Mesendoderm (in vitro differentiated cells): ENCODE measurements around the gene SH3BP2.

ENCODE experiments used
- DNase-seq: peaks from one replicate; pipeline ENCODE4 v3.0.0; 2013
- H2AK5ac ChIP-seq: 2 replicates; pipeline ENCODE4 v1.6.1; 2013; ENCODE audit warnings: low read length, inconsistent platforms
- H2BK120ac ChIP-seq: 2 replicates; pipeline ENCODE4 v1.6.1; 2013; ENCODE audit warnings: low read depth, mild to moderate bottlenecking, low read length, moderate library complexity, mixed read lengths
- H2BK15ac ChIP-seq: replicated peaks from 2 replicates; pipeline ENCODE4 v1.6.1; 2013; ENCODE audit warnings: low read depth, mild to moderate bottlenecking, moderate library complexity
- H2BK5ac ChIP-seq: 2 replicates; pipeline ENCODE4 v1.6.1; 2013; ENCODE audit warnings: low read length, inconsistent platforms
- H3K18ac ChIP-seq: 2 replicates; pipeline ENCODE4 v1.6.1; 2013; ENCODE audit warnings: mild to moderate bottlenecking, low read length, mixed read lengths
- H3K23ac ChIP-seq: one replicate; pipeline ENCODE4 v1.6.1; 2013; ENCODE audit warnings: low read length
- H3K27ac ChIP-seq: 2 replicates; pipeline ENCODE4 v1.5.1; 2013; ENCODE audit warnings: low read depth, mild to moderate bottlenecking, inconsistent platforms, low read length, moderate library complexity
- H3K27me3 ChIP-seq: 2 replicates; pipeline ENCODE4 v1.6.1; 2013; ENCODE audit warnings: low read length, control low read depth, mild to moderate bottlenecking, inconsistent platforms; ENCODE audit not compliant: insufficient read depth, poor library complexity
- H3K36me3 ChIP-seq: 2 replicates; pipeline ENCODE4 v1.6.1; 2013; ENCODE audit warnings: low read length, inconsistent platforms; ENCODE audit not compliant: control insufficient read depth, insufficient read depth
- H3K4ac ChIP-seq: one replicate; pipeline ENCODE4 v1.6.1; 2013; ENCODE audit warnings: low read depth, mild to moderate bottlenecking, low read length, moderate library complexity
- H3K4me1 ChIP-seq: 2 replicates; pipeline ENCODE4 v1.6.1; 2013; ENCODE audit warnings: low read depth, low read length, inconsistent platforms; ENCODE audit not compliant: control insufficient read depth
- H3K4me2 ChIP-seq: 2 replicates; pipeline ENCODE4 v1.6.1; 2013; ENCODE audit warnings: low read length
- H3K4me3 ChIP-seq: 2 replicates; pipeline ENCODE4 v1.5.1; 2013; ENCODE audit warnings: mild to moderate bottlenecking, low read length
- H3K56ac ChIP-seq: one replicate; pipeline ENCODE4 v1.6.1; 2013; ENCODE audit warnings: low read length
- H3K79me1 ChIP-seq: 2 replicates; pipeline ENCODE4 v1.6.1; 2013; ENCODE audit warnings: low read length, inconsistent platforms
- H3K79me2 ChIP-seq: 2 replicates; pipeline ENCODE4 v1.6.1; 2013; ENCODE audit warnings: mild to moderate bottlenecking, low read length; ENCODE audit not compliant: control insufficient read depth, insufficient read depth
- H3K9ac ChIP-seq: 2 replicates; pipeline ENCODE4 v1.6.1; 2013; ENCODE audit warnings: low read length, inconsistent platforms
- H4K5ac ChIP-seq: one replicate; pipeline ENCODE4 v1.6.1; 2013; ENCODE audit warnings: low read length
- H4K8ac ChIP-seq: one replicate; pipeline ENCODE4 v1.6.1; 2013; ENCODE audit warnings: low read depth, mild to moderate bottlenecking, control low read depth, low read length, moderate library complexity
- WGBS: extraction: QIAGEN DNeasy Blood & Tissue Kit; methylation state at CpG from one replicate; pipeline ENCODE4 v1.1.7; 2013; ENCODE audit warnings: low lambda C conversion rate, missing lambda C conversion rate; ENCODE audit not compliant: insufficient coverage; ENCODE audit errors: extremely low coverage; 5-methylcytosine and 5-hydroxymethylcytosine counted together

Gene SH3BP2

DNA sequence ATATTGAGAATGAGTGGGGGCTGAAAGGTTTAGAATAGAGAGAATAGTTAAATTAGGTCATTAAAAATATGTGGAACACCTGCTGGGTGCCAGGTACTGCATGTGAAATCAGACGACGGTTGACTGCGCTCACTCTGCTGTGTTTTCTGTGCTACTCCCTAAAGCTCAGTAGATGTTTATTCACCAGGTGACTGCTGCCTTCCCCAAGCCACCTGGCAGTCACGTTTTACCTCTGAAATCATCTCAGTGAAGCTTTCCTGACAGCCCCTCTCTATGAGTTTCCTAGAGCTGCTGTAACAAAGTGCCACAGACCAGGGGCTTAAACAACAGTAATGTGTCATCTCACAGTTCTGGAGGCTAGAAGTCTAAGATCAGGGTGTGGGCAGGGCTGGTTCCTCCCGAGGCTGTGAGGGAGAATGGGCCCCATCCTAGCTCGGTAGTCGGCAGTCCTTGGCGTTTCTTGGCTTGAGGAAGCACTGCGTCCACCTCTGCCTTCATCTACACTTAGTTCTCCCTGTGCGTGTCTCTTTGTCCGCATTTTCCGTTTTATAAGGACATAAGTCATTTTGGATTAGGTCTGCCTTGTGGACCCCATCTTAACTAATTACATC lies 76.1 kb downstream of the SH3BP2 start:
- Histone ChIP-seq H3K4ac (no peak overlapping the region), H3K79me2 (peaks cover 63% of the 10 kb centered on the region), H3K27me3 (no peaks in the 10 kb centered on the region), H3K4me1 (peaks cover 30% of the 10 kb centered on the region), H4K5ac (no peak overlapping the region), H2BK15ac (no peak overlapping the region), H3K79me1 (peaks cover 21% of the 10 kb centered on the region), H3K18ac (peak overlapping the region; percentile 64), H4K8ac (no peak overlapping the region), H3K36me3 (no peaks in the 10 kb centered on the region), H3K4me2 (no peak overlapping the region), H2BK5ac (peak overlapping the region; percentile 39), H3K27ac (peak overlapping the region; percentile 84), H2BK120ac (no peak overlapping the region), H3K23ac (peak overlapping the region; percentile 48), H2AK5ac (peak overlapping the region; percentile 25), H3K9ac (peak overlapping the region; percentile 10), H3K4me3 (no peak overlapping the region), H3K56ac (peak overlapping the region; percentile 58)
- WGBS: no CpG with 5 or more reads among the region's 12 CpGs
- DNase-seq: no peak

DNA sequence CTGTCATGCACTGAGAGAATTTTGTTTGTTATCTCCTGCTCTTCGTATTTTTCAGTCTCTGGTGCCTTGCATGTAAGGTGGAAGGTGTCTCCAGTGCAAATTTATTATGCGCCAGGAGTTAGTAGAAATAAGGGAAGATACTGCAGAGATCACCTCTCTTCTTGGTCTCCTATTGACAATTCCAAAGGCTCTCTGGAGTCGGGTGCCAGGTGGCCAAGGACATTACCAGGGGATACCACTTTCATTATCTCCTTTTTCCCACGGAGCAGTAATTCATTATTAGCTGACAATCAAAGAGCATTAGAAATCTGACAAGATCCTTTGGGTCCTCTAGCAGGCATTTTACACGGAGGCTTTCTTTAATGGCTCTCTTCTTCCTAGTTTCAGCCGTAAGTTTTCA lies 76.8 kb downstream of the SH3BP2 start:
- Histone ChIP-seq H3K4me2 (no peak overlapping the region), H3K18ac (peak overlapping the region; percentile 5), H2BK5ac (no peak overlapping the region), H3K79me1 (peaks cover 19% of the 10 kb centered on the region), H2BK15ac (no peak overlapping the region), H3K4ac (no peak overlapping the region), H3K23ac (peak overlapping the region; percentile 48), H2AK5ac (no peak overlapping the region), H3K27ac (no peak overlapping the region), H3K36me3 (no peaks in the 10 kb centered on the region), H3K27me3 (no peaks in the 10 kb centered on the region), H3K4me3 (no peak overlapping the region), H4K8ac (no peak overlapping the region), H3K56ac (no peak overlapping the region), H3K9ac (peak overlapping the region; percentile 5), H3K79me2 (peaks cover 59% of the 10 kb centered on the region), H4K5ac (no peak overlapping the region), H2BK120ac (no peak overlapping the region), H3K4me1 (peaks cover 27% of the 10 kb centered on the region)
- DNase-seq: no peak
- no CpG with 5 or more reads among the region's 6 CpGs for WGBS

DNA sequence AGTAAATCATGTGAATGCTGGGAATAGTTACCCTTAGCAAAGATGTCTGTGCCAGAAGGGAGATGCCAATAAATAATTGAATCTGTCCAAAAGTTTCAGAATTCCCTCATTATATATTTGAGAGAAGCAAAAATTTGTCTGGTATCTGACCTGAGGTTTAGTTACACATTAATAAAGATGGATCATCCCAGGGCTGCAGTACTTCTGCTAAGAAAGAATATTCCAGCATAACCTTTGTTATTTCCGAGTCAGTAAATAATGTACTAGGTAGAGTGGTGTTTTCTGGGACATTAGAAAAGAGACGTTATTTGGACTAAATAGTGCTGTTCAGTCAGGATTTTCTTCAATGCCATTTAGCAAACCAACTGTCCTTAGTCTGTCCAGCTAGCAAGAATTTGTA lies 77.2 kb downstream of the SH3BP2 start:
- no peak overlapping the region for H3K27ac ChIP-seq

DNA sequence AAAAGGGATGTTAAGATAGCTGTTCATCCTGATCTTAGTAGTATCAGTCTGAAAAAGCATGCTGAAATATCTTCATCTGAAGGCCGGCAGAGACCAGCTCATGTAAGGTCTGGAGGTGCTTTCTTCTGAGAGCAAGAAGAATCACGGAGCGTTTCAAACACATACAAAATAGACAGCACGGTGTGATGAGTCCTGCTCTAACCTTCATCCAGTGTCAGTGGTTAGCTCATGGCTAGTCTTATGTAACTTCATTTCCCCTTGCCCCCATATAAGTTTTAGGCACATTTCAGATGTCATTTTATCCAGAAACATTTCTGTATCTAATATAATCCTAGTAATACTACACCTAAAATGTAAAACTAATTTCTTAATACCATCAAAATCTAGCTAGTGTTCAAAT lies 78.6 kb downstream of the SH3BP2 start:
- Histone ChIP-seq H3K4me1 (peaks cover 26% of the 10 kb centered on the region), H3K27me3 (no peaks in the 10 kb centered on the region), H3K79me2 (peaks cover 60% of the 10 kb centered on the region), H2AK5ac (no peak overlapping the region), H3K23ac (no peak overlapping the region), H2BK5ac (no peak overlapping the region), H3K18ac (no peak overlapping the region), H3K9ac (no peak overlapping the region), H2BK15ac (no peak overlapping the region), H2BK120ac (no peak overlapping the region), H4K5ac (no peak overlapping the region), H4K8ac (no peak overlapping the region), H3K36me3 (peaks cover 2% of the 10 kb centered on the region), H3K4ac (no peak overlapping the region), H3K56ac (no peak overlapping the region), H3K27ac (no peak overlapping the region), H3K4me3 (no peak overlapping the region), H3K4me2 (no peak overlapping the region), H3K79me1 (peaks cover 23% of the 10 kb centered on the region)
- DNase-seq: no peak
- WGBS: no CpG with 5 or more reads among the region's 4 CpGs

More for the DNA sequence above, 77.2 kb downstream of the SH3BP2 start:
- Histone ChIP-seq H3K23ac (no peak overlapping the region), H2BK5ac (no peak overlapping the region), H3K36me3 (no peaks in the 10 kb centered on the region), H3K56ac (no peak overlapping the region), H3K18ac (peak overlapping the region; percentile 5), H3K4me3 (no peak overlapping the region), H4K5ac (no peak overlapping the region), H3K4me2 (no peak overlapping the region), H3K4me1 (peaks cover 27% of the 10 kb centered on the region), H3K9ac (no peak overlapping the region), H2AK5ac (no peak overlapping the region), H3K79me1 (peaks cover 19% of the 10 kb centered on the region), H4K8ac (no peak overlapping the region), H3K79me2 (peaks cover 61% of the 10 kb centered on the region), H2BK120ac (no peak overlapping the region), H3K27me3 (no peaks in the 10 kb centered on the region), H2BK15ac (no peak overlapping the region), H3K4ac (no peak overlapping the region)
- no peak for DNase-seq
- no CpG with 5 or more reads among the region's 2 CpGs for WGBS

DNA sequence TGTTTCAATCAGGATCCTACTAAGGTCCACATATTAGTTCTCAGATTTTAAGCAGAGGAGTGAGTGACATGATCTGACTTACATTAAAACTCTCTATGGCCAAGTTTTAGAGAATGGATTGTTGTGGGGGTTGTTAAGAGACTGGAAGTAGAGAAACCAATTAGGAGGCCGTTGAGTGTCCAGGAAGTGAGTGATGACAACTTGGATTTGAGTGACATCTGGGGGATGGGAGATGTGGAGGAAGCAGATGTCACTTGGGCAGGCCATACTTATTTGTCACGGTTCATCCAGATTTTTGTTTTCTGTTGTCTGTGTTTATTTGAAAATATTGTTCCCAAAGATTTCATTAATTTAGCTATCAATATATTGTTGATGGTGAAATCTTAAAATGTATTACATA lies 79.0 kb downstream of the SH3BP2 start:
- Histone ChIP-seq H3K27me3 (no peaks in the 10 kb centered on the region), H3K79me2 (peaks cover 57% of the 10 kb centered on the region), H3K23ac (no peak overlapping the region), H4K5ac (no peak overlapping the region), H3K56ac (no peak overlapping the region), H3K27ac (no peak overlapping the region), H2BK120ac (no peak overlapping the region), H3K4me3 (no peak overlapping the region), H2BK5ac (no peak overlapping the region), H2AK5ac (no peak overlapping the region), H2BK15ac (no peak overlapping the region), H3K9ac (no peak overlapping the region), H3K4me2 (no peak overlapping the region), H3K4ac (no peak overlapping the region), H3K79me1 (peaks cover 21% of the 10 kb centered on the region), H3K4me1 (peaks cover 23% of the 10 kb centered on the region), H4K8ac (no peak overlapping the region), H3K36me3 (peaks cover 2% of the 10 kb centered on the region), H3K18ac (no peak overlapping the region)
- DNase-seq: no peak
- no CpG with 5 or more reads among the region's 2 CpGs for WGBS

DNA sequence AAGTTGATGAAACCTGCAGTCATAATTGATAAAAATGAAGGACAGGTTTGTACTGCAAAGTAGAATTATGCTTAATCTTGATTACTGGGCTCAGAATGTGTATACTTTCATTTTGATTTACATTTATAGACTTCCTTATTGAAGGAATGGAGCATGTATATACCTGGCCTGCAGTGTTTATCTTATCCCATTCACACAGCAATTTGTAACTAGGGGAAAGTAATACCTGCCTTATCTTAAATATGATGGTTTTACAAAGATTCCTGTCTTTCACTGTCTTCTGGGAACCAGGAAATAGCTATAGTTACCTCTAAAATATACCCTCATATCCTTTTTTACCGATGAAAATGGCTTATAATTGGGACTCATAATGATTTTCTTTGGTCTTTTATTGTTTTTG lies 80.4 kb downstream of the SH3BP2 start:
- H3K79me1 ChIP-seq: peaks cover 25% of the 10 kb centered on the region
- no peak for DNase-seq
- H3K56ac ChIP-seq: no peak overlapping the region
- H2BK15ac ChIP-seq: no peak overlapping the region
- peaks cover 59% of the 10 kb centered on the region for H3K79me2 ChIP-seq
- H3K4me1 ChIP-seq: peaks cover 17% of the 10 kb centered on the region
- H3K4me3 ChIP-seq: no peak overlapping the region
- no CpG with 5 or more reads among the region's 1 CpG for WGBS
- H3K4me2 ChIP-seq: no peak overlapping the region
- no peak overlapping the region for H3K9ac ChIP-seq
- H3K36me3 ChIP-seq: peaks cover 2% of the 10 kb centered on the region
- no peak overlapping the region for H3K27ac ChIP-seq
- H4K8ac ChIP-seq: no peak overlapping the region
- no peak overlapping the region for H2BK5ac ChIP-seq
- H2AK5ac ChIP-seq: no peak overlapping the region
- no peak overlapping the region for H3K23ac ChIP-seq
- no peak overlapping the region for H3K18ac ChIP-seq
- H4K5ac ChIP-seq: no peak overlapping the region
- H2BK120ac ChIP-seq: no peak overlapping the region
- no peaks in the 10 kb centered on the region for H3K27me3 ChIP-seq
- H3K4ac ChIP-seq: no peak overlapping the region
